Fibroblast of gingiva (primary cell): ENCODE results near the gene OCA2.
"Not testable (repeated sequence)": the region's sequence is repeated elsewhere in the genome, so short reads cannot be mapped to it uniquely, and the experiment has no call there.

Source experiments
- DNase-seq: peaks from one replicate; pipeline ENCODE4 v3.0.0-alpha.2; 2011; ENCODE audit warnings: low read depth

OCA2 gene

GRCh38 chr15:27993996-27994780 lies 104.9 kb downstream of the OCA2 start:
- no peak for DNase-seq

DNA sequence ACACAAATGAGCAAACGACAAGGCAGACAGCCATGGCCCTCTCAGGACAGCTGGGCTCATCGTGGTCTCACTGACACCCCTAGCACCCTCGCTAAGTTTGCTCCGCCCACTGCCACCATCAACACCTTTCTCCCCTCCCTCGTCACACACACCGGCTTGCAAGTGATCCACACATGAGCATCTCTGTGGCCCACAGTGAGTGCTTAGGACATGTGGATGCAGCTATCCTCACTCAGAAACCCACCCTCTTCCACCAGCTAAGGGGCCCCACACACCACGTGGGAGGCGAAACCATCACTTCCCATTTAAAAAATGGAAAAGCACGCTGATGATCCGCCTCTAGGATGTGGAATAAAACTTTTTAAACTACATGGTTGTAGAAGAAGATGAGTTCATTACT lies 105.6 kb downstream of the OCA2 start:
- DNase-seq: no peak

DNA sequence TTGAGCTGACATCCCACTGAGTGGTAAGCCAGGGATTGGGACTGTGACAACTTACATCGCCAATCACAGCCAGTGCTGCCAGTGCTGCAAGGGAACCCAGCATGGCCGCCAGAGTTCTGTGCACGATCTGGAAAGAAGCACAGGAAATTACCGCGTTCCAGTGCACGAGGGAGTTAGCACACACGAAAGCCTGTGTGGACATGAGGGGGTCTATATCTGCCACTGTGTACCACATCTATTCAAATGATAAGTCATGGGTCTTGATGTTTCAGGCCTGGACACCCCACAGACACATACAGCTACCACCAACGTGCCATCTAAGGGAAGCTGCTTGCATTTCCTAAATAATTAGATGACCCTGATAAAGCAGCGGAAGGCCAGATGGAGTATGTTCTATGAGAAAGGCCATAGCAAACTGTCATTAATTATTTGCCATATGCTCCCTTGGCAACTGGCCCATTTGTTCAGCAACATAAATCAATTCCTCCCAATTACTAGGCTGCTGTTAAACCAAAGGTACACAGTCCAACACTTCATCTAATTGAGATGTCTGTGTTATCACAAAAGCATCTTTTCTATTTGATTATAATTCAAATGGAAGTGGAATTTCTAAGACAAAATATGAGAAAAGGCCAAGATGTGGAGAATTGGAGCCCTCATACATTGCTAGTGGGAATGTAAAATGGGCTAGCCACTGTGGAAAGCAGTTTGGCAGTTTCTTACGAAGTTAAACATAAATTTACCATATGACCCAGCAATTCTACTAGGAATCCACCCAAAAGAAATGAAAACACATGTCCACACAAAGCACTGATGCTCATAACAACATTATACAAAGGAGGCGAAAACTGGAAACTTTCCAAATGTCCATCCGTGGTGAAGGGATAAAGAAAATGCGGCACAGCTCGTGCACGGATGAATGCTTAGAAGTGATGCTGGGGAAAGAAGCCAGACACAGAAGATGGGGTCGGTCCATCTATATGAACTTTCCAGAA lies 108.3 kb downstream of the OCA2 start:
- DNase-seq: no peak

- no peak for DNase-seq
Observed at GRCh38 chr15:27989838-27990237, 109.3 kb downstream of the OCA2 start.

- DNase-seq: no peak
Observed at GRCh38 chr15:27989427-27989826, 109.7 kb downstream of the OCA2 start.

GRCh38 chr15:27985099-27985498 lies 114.0 kb downstream of the OCA2 start:
- no peak for DNase-seq

DNA sequence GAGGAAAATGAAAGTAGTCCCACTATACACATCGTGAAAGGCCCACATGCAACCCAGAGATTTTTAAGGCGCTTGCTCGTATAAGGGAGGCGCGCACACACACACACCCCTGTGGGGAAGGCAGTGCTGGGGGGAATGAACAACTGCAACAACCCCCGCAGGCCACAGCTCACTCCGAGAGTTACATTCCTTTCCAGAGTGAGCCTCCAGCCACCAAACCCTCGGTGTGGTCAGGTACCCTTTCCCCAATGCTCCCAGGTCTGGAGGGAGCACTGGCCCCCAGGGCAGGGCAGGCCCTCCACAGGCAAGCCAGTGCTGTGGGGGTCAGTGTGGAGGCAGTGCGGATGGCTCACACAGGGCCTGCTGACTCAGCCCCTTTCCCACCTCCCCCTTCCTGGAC lies 115.6 kb downstream of the OCA2 start:
- DNase-seq: no peak

DNA sequence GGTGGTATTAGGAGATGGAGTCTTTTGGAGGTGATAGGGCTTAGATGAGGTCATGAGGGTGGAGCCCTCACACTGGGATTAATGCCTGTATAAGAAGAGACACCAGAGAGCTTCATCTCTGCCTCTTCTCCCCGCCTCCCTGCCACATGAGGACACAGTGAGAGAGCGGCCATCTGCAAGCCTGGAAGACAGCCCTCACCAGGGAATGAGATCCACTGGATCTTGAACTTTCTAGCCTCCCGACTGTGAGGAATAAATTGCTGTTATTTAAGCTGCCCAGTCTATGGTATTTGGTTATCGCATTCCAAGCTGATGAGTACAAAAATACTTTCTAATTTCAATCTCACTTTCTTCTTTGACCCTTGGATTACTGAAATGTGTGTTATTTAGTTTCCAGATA lies 121.4 kb downstream of the OCA2 start:
- no peak for DNase-seq

GRCh38 chr15:27973886-27974285 lies 125.2 kb downstream of the OCA2 start:
- no peak for DNase-seq

DNA sequence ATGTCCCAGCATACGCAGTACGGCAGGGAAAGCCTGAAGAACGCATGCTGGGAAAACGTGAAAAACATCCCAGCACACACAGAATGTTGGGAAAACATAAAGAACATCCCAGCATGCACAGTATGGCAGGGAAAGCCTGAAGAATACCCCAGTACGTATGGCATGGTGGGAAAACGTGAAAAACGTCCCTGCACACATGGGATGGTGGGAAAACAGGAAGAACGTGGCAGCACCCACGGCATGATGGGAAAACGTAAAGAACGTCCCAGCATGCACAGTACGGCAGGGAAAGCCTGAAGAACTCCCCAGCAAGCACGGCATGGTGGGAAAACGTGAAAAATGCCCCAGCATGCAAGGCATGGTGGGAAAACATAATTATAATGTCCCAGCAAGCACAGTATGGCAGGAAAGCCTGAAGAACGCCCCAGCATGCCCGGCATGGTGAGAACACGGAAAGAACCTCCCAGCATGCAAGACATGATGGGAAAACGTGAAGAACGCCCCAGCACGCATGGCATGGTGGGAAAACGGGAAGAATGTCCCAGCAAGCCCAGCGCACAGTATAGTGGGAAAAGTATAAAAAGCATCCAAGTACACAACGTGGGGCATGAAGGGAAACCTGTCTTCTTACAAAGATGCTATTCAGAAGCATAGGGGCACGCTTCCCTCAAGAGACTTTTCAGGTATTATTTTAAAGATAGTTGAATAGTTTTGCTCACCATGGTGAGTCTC lies 128.3 kb downstream of the OCA2 start:
- DNase-seq: no peak

GRCh38 chr15:27967541-27967940 lies 131.6 kb downstream of the OCA2 start:
- no peak for DNase-seq

GRCh38 chr15:27965546-27965945 lies 133.6 kb downstream of the OCA2 start:
- DNase-seq: no peak

DNA sequence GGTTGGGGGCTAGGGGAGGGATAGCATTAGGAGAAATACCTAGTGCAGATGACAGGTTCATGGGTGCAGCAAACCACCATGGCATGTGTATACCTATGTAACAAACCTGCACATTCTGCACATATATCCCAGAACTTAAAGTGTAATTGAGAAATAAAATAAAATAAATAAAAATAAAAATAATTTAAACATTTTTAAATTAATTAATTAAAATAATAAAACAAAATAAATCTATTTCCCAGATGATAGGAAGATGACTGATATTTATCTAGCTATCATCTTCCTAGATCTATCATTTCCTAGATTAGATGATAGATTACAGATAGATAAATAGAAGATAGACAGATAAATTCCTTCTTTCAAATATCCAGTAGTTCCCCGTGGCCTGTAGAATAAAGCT lies 137.3 kb downstream of the OCA2 start:
- no peak for DNase-seq

DNA sequence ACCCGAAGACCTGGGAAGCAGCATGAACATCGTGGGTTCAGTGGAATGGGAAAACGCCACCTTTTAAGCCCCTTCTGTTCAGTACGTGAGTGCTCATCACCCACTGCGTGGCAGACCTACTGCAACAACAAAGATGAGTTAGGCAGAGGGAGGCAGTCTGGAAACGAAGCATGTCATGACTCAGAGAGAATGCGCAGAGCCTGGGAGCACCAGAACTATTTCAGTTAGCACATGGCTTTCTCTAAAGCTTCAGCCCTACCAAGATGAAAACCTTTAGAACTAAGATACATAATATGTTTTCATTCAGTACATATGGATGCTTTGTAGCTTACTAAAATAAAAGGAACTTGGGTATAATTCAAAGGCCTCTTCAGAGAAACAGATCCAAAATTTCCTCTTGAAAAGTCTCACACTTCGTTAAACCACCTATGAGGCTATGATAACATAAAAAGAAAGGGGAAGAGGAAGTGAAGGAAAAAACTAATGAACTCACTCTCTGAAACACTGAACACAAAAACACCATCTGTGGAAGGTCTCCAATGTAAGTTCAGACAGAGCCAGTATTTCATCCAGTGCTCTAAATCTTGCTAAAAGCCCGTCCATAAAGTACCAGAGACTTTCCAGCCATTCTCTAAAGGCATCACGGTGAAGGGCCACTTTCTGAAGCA lies 140.1 kb downstream of the OCA2 start:
- no peak for DNase-seq

DNA sequence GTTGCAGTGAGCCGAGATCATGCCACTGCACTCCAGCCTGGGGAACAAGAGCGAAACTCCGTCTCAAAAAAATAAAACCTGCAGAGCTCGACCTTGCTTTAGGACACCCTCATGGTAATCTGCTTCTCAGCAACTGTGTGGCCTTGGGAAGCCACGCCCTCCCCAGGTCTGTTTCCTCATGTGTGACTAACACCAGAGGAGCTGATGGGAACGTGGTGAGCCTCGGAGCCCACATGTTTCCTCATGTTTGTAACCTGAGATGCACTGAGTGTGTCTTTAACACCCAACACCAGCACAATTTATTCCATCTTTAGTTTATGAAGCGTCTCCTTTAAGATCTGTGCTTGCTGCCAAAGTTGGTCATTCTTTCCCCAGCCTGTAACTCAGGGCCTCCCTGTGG lies 142.8 kb downstream of the OCA2 start:
- DNase-seq: no peak

GRCh38 chr15:27955087-27955486 lies 144.0 kb downstream of the OCA2 start:
- DNase-seq: no peak

GRCh38 chr15:27952593-27952992 lies 146.5 kb downstream of the OCA2 start:
- DNase-seq: not testable (repeated sequence)

- DNase-seq: no peak
Observed at GRCh38 chr15:27951191-27951890, 147.8 kb downstream of the OCA2 start.

DNA sequence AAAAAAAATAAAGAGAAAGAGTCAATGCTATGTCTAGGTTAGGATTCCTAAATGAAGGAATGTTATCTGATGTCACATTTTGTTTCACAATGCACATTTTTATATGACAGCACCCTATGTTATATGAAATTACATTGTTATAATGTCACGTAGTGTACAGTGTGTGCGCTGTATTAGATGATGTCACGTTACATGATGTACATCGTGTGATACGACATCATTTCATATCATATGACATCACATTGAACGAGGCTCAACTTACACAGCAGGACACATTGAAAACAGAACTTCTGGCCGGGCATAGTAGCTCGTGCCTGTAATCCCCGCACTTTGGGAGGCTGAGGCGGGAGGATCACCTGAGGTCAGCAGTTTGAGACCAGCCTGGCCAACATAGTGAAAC lies 150.0 kb downstream of the OCA2 start:
- no peak for DNase-seq

DNA sequence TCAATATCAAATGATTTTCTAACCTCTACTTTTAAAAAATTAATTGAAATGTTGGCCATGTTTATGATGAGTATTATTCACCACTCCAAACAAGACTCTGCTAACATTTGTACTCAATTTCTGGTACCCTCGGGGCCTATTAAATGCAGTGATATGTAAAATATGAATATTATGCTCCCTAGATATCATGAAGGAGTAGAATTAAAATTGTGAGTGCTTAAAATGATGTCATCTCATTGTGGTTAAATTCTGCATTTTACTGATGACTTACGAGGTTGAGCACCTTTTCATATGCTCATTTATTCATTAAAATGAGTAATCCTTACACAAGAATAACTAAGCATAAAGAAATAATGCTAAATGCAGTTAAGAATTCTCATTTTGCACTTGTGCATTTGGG lies 159.9 kb downstream of the OCA2 start:
- no peak for DNase-seq

DNA sequence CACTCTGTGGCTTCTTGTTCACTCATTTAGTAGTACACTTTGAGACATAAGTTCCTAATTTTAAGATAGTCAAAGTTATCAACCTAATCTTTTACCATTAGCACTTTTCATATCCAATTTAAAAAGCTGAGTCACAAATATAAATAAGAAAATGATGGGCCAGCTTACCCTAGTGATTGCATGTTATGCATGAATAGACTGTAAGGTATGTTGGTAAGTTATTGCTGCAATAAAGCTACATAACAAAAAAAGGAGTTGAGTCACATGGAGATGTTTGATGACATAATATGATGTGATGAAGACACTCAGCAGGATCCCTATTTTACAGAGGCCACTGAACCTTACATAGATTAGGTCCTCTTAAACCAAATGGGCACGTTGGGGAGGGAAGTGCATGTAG lies 161.3 kb downstream of the OCA2 start:
- DNase-seq: no peak
